Fibroblast of peridontal ligament (primary cell): Measurements from ENCODE around the gene RUNX3.

Experiments
- DNase-seq: peaks from one replicate; pipeline ENCODE4 v3.0.0-alpha.2; 2010; ENCODE audit errors: extremely low read depth

Gene RUNX3

GRCh38 chr1:24929398-24930259, 447 bp downstream of the RUNX3 start:
- no peak for DNase-seq

- no peak for DNase-seq
Measured at GRCh38 chr1:24928689-24929397, 1.2 kb downstream of the RUNX3 start.

- no peak for DNase-seq
Measured at GRCh38 chr1:24927988-24928688, 1.9 kb downstream of the RUNX3 start.

- no peak for DNase-seq
Measured at GRCh38 chr1:24927473-24927872, 2.6 kb downstream of the RUNX3 start.

- DNase-seq: no peak
Measured at GRCh38 chr1:24926563-24927249, 3.4 kb downstream of the RUNX3 start.

GRCh38 chr1:24925963-24926362, 4.1 kb downstream of the RUNX3 start:
- DNase-seq: no peak

GRCh38 chr1:24925082-24925779, 4.8 kb downstream of the RUNX3 start:
- DNase-seq: no peak

GRCh38 chr1:24923485-24924113, 6.5 kb downstream of the RUNX3 start:
- DNase-seq: no peak

- no peak for DNase-seq
Measured at GRCh38 chr1:24921938-24922662, 8.0 kb downstream of the RUNX3 start.

- DNase-seq: no peak
Measured at GRCh38 chr1:24921412-24921811, 8.7 kb downstream of the RUNX3 start.

GRCh38 chr1:24920533-24920925, 9.5 kb downstream of the RUNX3 start:
- DNase-seq: no peak

GRCh38 chr1:24919791-24920532, 10.1 kb downstream of the RUNX3 start:
- DNase-seq: peak; percentile 85

- no peak for DNase-seq
Measured at GRCh38 chr1:24918995-24919605, 11.0 kb downstream of the RUNX3 start.

GRCh38 chr1:24918370-24918769, 11.7 kb downstream of the RUNX3 start:
- DNase-seq: no peak

- no peak for DNase-seq
Measured at GRCh38 chr1:24917327-24918074, 12.6 kb downstream of the RUNX3 start.

GRCh38 chr1:24915816-24916602, 14.1 kb downstream of the RUNX3 start:
- no peak for DNase-seq
